HG03135 (cell line): ENCODE data around the gene CHMP2A.
A peak's percentile ranks its signal among the peaks of the same experiment; 100 is the strongest.

Source experiments
- ATAC-seq: cut with Tn5 transposase; IDR thresholded peaks from one replicate; pipeline ENCODE4 v1.9.1; 2021; ENCODE audit warnings: mild to moderate bottlenecking, moderate library complexity; ENCODE audit not compliant: unreplicated experiment

CHMP2A gene

DNA sequence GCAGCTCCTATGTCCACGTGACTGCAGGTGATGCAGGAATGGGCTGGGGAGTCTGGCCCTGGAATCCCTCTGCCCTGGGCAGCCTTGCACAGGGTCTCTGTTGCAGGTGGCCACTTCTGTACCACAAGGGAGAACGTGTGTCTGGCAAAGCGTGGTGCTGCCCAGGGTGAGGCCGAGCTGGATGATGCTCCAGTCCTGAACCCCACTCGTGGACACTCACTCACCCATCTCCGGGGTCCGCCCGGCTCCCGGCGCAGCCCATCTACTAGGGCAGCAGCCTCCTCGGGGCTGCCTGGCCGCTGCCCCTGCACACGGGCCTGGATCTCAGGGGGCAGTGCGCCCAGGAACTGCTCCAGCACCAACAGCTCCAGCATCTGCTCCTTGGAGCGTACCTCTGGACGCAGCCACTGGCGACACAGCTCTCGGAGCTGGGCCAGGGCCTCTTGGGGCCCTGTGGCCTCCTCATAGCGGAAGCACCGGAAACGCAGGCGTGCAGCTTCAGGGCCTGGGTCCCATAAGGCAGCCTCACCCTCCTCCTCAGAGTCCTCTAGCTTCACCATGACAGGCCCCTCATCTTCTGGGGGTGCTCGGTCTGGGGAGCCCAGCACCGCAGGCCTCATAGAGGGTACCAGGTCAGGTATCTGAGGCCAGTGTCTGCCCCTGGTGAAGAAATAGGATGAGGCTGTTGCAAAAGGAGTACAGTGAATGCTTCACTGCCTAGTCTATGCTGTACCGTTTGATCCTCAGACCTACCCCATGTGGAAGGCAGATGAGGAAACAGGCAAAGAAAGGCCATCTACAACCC lies 16.1 kb upstream of the CHMP2A start:
- ATAC-seq, result no peak

DNA sequence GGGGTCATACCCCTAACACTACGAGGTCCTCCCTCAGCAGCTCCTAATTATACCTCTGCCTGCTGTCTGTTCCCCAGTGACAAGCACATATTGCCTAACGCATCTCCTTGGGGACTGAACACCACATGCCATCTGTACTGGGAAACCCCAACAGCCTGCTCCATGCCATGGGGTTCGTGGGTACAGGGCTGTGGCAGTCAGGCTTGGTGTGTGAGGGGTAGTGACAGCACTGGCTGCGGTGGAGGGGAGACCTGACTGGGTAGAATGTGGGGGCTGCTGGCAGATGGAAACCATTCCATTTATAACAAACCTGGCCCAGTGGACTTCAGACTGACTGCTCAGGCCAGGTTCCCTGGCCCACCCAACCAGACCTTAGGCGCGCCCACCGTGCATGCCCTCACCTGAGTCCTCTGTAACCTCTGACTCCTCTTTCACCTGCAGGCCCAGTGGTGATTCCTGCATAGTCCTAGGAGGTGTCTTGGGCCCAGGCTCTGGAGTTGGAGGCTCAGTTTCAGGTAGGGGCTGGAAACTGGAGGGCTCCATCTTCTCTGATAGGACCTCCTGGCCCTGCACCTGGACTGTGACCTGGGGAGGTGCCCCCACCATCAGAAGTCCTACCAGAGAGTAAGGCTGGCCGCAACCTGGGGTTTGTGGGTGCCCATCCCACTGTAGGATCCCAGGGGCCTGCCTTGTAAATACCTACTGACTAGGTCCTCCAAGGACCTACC lies 15.2 kb upstream of the CHMP2A start:
- ATAC-seq, result no peak

DNA sequence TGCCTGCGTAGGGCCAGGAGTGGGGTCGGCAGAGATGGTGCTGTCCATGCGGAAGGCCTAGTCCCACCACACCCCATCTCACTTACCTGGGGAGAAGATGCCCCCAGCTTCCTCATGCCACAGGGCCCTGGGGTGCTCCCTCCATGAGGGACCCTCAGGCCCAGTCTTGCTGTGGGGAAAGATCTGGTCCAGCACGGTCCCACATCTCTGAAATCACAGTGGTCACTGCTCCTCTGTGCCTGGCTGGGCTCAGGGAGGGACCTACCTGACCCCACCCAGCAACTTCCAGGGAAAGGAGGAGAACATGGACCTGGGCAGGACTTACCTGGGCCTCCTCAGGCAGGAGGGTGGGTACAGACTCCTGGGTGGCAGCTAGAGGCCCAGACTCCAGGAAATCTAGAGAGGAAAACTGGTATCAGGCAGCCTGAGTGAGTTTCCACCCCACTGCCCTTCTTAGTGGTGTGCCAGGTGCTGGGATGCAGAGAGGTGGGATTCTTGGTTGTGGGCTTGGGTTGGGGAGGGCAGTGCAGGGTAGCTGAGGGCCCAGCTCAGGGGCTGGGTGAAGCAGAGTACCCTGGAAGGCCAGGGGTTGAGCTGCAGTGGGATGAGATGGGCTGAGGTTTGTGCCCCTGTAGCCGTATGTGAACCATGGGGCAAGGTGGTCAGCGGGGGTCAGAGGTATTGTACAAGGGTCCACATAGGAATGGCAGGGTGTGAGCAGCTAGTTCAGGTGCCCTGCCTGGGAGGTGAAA lies 14.5 kb upstream of the CHMP2A start:
- no peak for ATAC-seq

DNA sequence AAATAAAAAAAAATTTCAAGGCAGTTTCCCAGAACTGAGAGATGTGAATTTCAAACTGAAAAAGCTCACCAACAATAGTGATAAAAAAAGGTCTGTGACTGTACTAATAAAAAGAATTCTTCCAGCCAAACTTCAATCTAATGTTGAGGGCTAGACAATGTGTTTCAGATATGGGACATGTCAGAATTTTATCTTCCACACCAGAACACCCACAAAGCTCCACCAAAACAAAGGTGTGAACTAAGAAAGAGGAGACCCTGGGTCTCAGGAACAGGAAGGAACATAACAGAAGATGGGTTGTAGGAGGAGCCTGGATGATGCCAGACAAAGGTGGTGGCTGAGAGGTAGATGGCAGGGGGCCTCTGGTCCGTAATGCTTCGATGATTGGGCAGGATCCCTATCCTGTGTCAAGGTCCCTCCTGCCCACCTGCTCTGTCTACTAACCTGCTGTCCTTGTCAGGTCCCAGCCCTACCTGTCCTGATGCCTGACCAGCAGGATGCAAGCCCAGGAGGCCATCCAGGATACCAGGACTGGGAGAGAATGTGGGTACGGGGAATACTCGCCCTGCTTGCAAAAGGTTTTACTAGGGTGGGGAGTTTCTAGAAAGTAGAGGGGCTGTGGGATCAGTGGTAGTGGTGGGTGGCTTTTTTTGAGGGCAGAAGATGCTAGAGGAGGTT lies 13.7 kb upstream of the CHMP2A start:
- no peak for ATAC-seq

DNA sequence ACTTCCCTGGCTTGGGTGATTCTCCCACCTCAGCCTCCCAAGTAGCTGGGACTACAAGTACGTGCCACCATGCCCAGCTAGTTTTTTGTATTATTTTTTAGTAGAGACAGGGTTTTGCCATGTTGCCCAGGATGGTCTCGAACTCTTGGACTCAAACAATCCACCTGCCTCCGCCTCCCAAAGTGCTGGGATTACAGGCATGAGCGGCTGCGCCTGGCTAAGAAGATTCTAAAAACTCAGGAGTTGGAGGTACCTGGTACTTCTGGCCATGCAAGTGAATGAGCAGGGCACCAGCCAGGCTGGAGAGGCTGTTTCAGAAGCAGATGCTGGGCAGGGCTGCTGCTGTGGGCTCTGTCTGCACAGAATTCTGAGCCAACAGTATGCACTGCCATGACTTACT lies 12.1 kb upstream of the CHMP2A start:
- ATAC-seq, result no peak

DNA sequence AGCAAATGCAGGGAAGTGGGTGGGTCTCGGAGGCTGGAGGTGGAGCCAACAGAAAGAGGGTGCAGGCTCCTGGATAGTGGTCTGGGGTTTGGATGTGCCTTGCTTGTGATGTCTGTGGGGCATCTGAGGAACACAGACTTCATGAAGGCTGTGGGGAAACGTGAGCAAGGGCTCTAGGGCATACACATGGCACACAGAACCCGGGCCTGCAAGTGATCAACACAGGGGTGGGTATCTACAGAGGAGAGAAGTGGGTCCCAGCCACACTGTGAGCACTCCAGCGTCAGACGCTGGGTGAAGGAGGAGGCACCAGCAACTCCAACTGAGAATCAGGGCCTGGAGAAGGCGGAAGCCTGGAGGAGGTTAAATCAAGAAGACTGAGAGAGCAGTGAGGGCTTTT lies 8.9 kb upstream of the CHMP2A start:
- no peak for ATAC-seq

DNA sequence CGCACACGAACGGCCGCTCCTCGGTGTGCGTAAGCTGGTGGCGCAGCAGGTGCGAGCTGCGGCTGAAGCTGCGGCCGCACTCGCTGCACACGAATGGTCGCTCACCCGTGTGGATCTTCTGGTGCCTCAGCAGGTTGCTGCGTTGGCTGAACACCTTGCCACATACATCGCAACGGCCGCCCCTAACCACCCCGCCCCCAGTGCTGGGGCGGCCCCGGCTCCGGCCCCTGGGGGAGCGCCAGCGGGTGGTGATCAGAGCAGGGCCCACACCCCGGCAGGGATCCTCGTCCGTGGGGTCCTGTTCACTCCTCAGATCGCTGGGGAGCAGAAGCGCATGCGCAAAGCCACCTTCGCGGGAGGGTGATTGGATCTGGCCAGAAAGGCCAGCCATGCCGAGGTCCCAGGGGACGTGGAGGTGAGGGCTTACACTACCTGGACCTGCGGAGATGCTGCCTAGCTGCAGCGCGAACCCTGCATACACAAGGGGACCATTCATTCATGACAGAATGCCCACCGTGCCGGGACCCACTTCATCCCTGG lies 8.2 kb upstream of the CHMP2A start:
- ATAC-seq, result no peak

DNA sequence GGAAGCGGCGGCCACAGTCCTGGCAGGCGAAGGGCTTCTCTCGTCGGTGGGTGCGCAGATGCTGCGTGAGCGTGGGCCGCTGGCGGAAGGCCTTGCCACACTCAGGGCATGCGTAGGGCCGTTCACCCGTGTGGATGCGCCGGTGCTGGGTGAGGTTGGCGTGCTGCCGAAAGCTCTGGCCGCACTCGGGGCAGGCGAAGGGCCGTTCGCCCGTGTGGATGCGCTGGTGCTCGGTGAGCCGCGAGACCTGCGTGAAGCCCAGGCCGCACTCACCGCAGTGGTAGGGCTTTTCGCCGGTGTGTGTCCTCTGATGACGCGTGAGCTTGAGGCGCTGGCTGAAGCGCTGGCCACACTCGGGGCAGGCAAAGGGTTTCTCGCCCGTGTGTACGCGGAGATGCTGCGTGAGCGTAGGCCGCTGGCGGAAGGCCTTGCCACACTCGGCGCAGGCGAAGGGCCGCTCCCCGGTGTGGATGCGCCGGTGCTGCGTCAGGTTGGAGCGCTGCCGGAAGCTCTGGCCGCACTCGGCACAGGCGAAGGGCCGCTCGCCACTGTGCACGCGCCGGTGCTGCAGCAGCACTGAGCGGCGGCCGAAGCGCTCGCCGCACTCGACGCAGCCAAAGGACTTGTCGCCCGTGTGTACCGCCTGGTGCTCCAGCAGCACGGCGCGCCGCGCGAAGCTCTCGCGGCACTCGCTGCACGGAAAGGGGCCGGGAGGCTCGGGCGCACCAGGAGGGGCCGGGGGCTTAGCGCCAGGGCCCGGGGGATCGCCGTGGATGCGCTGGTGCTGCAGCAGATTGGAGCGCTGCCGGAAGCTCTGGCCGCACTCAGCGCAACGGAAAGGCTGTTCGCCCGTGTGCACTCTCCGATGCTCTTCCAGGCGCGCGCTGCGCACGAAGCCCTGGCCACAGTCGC lies 7.5 kb upstream of the CHMP2A start:
- ATAC-seq, result no peak

DNA sequence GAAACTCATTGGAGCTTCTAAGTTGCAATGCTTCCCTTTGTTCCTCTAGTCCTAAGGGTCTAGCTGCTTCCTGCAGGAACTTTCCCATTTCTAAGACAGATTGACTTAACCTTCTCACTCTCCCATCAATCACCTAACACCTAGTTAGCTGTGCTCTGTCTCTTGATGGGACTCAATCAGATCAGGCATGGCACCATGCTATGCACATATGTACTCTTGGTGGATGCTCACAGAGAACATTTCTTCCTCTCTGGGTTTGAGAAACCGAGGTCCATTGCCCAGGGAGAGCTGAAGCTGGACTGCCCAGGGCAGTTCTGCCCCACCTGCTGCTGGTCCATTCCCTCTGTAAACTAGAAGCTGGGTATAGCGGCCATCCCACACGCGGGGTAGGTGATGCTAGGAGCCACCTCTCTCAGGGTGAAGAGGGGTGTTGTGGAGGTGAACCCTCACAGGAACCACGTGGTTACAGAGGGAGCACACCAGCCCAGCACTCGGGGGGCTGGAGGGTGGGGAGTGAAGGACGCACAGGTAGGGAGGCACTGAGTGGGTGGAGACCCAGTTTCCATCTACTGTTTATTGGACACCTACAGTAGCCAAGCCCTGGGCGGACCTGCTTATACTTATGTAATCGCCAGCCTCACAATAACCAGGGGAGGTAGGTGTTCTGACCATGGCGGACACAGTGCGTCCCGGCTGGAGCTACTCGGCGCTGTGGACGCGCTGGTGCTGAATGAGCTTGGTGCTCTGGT lies 6.6 kb upstream of the CHMP2A start:
- no peak for ATAC-seq

DNA sequence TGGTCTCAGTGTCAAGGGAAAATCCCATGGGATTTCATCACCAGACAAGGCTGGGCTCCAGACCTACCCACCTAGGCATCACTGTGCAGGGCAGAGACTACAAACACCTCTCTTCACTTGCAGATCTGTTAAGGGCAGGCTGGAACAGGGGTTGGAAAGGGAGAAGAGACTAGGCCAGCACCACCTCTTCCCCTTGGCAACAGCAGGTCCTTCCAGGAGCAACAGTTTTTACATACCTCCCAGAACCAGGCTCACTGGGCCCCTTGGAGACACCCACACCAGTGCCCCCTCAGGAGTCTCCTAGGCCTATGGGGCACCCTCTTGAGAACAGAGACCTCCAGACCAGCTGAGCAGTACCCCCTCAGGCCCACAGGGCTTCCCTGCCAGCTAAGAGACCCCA lies 6.0 kb upstream of the CHMP2A start:
- ATAC-seq, result no peak

DNA sequence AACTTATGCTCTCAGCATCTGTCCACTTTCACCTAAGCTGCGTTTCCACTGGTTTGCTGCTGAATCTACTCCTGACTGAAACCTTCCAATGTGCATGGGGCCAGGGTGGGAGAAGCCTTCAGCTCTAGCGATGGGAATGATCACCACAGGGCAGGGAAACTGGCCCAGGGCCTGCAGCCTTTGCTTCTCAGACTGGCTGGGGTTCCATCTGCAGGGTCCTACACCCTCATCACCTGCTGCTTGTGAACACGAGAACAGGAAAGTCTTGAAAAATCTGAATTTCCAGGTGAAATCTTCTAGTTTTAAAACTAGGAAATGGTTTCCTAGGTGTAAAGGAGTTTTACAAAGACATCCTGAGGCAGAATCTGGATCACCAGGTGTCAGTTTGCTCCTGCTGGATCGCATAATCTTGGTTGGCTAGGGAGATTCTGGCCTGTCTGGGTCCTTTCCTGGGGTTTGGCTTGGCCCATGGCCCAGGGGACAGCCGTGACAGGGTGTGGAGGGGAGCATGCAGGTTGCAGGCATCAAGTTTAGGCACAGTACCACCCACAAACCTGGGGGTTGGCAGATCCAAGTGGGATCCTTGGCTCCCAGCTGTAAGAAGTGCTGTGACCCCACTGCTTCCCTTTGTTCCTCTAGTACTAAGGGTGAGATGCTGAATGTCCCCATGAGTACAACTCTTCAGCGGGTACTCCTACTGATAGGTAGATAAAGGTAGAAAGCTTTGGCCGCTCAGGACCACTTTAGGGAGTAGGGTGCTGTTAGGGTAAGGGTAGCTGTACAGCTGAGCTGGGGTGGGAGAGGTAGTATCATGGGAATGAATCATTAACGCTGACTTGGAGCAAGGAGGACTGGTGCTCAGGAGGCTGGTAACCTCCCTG lies 5.3 kb upstream of the CHMP2A start:
- no peak for ATAC-seq

DNA sequence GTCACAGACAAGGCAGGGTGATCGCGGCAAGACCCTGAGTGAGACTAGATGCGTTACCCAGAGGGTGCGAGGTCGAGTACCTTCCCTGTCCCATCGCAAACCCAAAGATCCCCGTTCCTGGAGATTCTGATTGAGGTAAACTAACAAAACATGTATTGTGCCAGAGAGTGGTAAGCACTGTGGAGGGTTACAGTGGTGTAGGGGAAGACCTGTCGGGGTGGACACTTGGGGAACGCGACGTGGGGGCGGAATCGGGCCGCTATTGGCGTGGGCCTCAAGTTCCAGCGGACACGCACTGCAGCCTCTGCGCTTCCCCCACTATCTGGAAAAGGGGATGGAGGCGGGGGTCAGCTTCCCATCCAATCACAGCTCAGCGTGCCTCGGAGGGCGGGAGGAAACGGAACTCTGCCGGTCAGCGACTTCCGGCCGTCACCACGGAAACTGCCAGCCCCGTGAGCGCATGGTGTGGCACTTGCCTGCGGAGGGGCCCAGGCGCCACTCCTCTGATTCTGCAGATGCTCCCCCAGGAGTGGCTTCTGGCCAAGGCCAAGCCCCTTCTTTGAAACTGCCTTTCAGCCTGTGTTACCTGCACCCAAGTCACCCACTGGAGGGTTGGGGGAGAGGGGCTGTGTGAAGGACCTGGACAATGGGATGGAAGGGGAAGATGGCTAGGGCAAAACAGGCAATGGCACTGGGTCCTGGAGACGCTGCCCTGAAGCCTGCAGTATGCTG lies 4.5 kb upstream of the CHMP2A start:
- no peak for ATAC-seq

DNA sequence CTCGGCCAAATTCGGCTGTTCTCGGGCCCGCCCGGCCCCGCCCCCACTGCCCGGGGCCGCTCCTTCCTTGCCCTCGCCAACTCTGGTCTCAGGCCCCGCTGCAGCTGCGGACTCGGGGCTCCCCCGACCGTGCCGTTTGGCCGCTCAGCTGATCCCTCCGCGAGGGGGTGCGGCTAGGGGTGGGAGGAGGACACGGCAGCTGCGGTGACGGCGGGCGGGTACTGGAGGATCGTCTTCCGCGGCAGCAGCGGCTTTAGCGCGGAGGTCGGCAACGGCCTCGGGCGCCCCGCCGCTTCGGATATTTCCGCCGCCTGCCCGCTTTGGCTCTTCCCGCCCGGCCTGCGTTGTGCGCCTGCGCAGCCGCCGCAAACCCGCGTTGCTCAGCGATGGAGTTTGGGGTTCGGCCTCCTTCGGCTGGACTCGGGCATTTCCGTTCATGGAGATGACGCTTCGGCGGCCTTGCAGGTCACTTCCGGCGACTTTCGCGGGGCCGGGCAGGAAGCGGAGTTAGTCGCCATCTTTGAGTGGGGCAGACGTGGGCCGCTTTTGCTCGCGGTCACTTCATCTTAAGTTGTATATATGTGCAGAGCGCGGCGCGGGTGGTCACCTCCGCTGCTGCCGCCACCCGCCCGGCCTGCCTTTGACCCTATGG lies 3.8 kb upstream of the CHMP2A start:
- peak; percentile 52 for ATAC-seq

DNA sequence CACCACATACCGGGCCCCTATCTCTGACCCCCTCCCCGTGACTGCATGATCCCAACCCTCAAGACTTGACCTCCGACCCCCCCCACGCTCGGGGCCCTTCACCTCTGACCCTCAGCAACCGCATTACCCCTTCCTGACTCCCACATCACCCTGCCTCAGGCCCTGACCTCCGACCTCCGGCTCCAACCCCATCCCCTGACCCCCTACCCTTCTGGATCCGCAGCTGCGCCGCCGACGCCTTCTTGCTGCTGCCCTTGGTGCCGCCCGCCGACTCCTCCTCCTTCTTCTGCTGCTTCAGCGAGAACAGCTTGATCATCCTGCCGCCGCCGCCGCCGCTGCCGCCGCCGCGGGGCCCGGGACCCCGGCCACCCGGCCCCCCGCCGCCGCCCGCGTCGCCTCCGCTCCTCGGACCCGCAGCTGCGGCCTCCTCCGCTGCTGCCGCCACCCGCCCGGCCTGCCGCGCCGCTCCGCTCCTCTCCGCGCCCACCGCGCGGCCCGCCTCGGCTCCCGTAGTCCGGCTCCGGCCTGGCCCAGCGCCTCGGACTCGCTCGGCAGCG lies 3.2 kb upstream of the CHMP2A start, which contains the start of gene UBE2M:
UBE2M (minus strand) TSS at position 546 of the 557 bp plus-strand sequence; CDS start at position 316, 230 bp downstream.
- peak; percentile 1 for ATAC-seq

DNA sequence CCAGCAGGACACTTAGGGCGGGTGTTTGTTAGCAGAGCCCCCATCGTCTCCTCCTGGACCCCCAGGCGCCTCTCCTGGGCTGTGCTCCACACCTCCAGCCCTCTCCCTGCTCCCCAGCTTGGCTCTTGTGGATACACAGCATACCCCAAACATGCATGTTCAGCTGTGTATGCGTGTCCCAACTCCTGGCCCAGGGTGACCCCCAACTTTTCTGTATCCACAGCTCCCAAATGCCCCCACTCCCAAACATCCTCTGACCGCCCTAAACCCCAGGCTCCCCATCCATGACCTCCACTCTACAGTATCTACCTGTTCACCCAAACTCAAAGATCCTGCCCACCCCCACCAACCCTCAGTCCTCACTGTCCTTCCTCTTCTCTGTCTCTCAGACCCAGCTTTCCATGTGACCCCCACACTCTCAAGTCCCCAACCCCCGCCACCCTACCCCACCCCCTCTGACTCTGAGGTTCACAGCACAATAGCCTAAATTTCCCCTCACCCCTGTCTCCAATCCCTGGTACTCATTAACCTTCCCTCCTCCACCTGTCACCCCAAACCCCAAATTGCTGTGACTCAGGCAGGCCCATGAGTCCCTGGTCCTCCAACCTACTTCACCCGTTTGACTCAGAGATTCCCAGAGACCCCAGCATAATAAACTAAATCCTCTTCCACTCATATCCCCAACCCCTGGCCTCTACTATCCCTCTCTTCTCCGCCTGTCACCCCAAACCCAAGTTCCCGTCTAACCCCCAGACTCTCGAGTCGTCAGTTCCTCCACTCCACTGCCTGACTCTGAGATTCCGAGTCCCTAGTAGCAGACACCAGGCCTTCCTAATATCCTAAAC lies 2.5 kb upstream of the CHMP2A start:
- ATAC-seq, result no peak
